ENCODE measurements around the gene SLC8B1. TPM values are rescaled to one million over a fixed set of nuclear protein-coding genes. Genes with fewer than 3 reads are reported as not detected.

The SLC8B1 gene
- total RNA-seq, 1 experiment from 2014 or later: 29.0 TPM

DNA sequence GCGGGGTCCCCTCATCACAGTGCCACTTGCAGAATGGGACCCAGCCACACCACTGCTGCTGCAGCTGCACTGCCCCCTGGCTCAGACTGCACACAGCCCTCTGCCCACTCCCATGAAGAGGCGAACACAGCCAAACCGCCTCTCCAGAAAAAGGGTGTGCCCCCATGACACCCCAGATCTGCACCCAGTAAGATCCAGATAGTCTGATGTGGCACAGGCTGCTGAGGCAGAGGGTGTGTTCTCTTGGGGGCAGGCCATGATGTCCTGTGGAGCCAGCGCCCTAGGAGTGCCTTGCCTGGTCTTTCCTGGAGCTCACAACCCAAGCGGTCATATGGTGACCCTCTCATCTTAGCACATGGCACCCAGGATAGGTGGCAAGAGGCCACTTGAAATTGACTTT is 44.4 kb downstream of the SLC8B1 start:
- TF ChIP-seq, protein P1, sequence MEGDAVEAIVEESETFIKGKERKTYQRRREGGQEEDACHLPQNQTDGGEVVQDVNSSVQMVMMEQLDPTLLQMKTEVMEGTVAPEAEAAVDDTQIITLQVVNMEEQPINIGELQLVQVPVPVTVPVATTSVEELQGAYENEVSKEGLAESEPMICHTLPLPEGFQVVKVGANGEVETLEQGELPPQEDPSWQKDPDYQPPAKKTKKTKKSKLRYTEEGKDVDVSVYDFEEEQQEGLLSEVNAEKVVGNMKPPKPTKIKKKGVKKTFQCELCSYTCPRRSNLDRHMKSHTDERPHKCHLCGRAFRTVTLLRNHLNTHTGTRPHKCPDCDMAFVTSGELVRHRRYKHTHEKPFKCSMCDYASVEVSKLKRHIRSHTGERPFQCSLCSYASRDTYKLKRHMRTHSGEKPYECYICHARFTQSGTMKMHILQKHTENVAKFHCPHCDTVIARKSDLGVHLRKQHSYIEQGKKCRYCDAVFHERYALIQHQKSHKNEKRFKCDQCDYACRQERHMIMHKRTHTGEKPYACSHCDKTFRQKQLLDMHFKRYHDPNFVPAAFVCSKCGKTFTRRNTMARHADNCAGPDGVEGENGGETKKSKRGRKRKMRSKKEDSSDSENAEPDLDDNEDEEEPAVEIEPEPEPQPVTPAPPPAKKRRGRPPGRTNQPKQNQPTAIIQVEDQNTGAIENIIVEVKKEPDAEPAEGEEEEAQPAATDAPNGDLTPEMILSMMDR (conservative IDR thresholded peaks at IDR 0.05): no peak
- TF ChIP-seq EZH2 (IDR thresholded peaks at IDR 0.05; ENCODE audit: low read depth): no peak
- no peak for DNase-seq
- no peaks in the 10 kb centered on the region for H3F3A ChIP-seq (ENCODE audit: insufficient read depth, low read depth)
- ChIA-PET POLR2A (ENCODE audit: unreplicated experiment) (interaction anchor here (0.6 kb wide), 1 partner anchor 216 kb away, joined by 3 read pairs; no protein-coding TSS in a partner anchor), CTCF (no interaction called here)
- H4K20me1 ChIP-seq (ENCODE audit: insufficient read depth): no peaks in the 10 kb centered on the region
- H3K27ac ChIP-seq: no peak overlapping the region
- intact Hi-C loops (cut with micrococcal nuclease; ENCODE audit: unreplicated experiment): no loop called here
- H3K4me2 ChIP-seq: no peak overlapping the region
- no TSS peak for BruUV-seq (replicated peaks)
- no peaks in the 10 kb centered on the region for H3K36me3 ChIP-seq (ENCODE audit: low read depth)
- no peaks in the 10 kb centered on the region for H3K9me2 ChIP-seq (ENCODE audit: insufficient read depth)
- H3K4me1 ChIP-seq (replicated peaks; ENCODE audit: insufficient read depth): no peaks in the 10 kb centered on the region
- H3K4me3 ChIP-seq: no peak overlapping the region
- H3K79me2 ChIP-seq (ENCODE audit: low read depth): no peaks in the 10 kb centered on the region
- H3K9me3 ChIP-seq (ENCODE audit: insufficient read depth, low read depth): no peaks in the 10 kb centered on the region
- no peak overlapping the region for H2AFZ ChIP-seq
- H3K27me3 ChIP-seq (ENCODE audit: insufficient read depth, low read depth): no peaks in the 10 kb centered on the region

- DNase-seq: no peak
- no peaks in the 10 kb centered on the region for H3K9me3 ChIP-seq (ENCODE audit: insufficient read depth, low read depth)
- no peak overlapping the region for H3K4me2 ChIP-seq
- no peak overlapping the region for H2AFZ ChIP-seq
- H3K4me3 ChIP-seq: no peak overlapping the region
- no peak overlapping the region for H3K27ac ChIP-seq
- H3K36me3 ChIP-seq (ENCODE audit: low read depth): no peaks in the 10 kb centered on the region
- intact Hi-C loops (cut with micrococcal nuclease; ENCODE audit: unreplicated experiment): no loop called here
- no peaks in the 10 kb centered on the region for H3K9me2 ChIP-seq (ENCODE audit: insufficient read depth)
- no peaks in the 10 kb centered on the region for H3K4me1 ChIP-seq (replicated peaks; ENCODE audit: insufficient read depth)
- BruUV-seq (replicated peaks): no TSS peak
- no peaks in the 10 kb centered on the region for H3K79me2 ChIP-seq (ENCODE audit: low read depth)
- no peaks in the 10 kb centered on the region for H3F3A ChIP-seq (ENCODE audit: insufficient read depth, low read depth)
- POLR2A ChIA-PET (ENCODE audit: unreplicated experiment): interaction anchor here (0.6 kb wide), 1 partner anchor 136 kb away, joined by 7 read pairs; no protein-coding TSS in a partner anchor
- CTCF ChIA-PET: no interaction called here
- TF ChIP-seq, protein P1 (conservative IDR thresholded peaks at IDR 0.05): no peak
- TF ChIP-seq EZH2 (IDR thresholded peaks at IDR 0.05; ENCODE audit: low read depth): no peak
- no peaks in the 10 kb centered on the region for H4K20me1 ChIP-seq (ENCODE audit: insufficient read depth)
- H3K27me3 ChIP-seq (ENCODE audit: insufficient read depth, low read depth): no peaks in the 10 kb centered on the region
Observed at GRCh38 chr12:113289361-113289760, 45.5 kb downstream of the SLC8B1 start.

DNA sequence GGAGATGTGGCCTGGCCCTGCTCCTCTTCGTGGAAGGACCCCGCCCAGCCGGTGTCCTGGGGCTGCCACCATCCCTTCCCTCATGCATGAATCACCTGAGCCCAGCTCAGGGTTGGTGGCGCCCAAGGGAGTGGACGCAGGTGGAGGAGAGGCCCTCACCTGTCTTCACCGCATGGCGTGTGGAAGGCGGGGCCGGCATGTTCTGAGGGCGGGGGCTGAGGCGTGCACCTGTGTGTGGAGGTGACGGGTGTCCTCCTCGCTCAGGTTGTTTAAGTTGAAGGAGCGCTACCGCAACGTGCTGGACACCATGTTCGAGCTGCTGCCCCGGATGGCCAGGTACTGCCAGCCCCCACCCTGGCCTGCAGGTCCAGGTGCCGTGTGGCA is 47.0 kb downstream of the SLC8B1 start:
- Histone ChIP-seq H4K20me1 (ENCODE audit: insufficient read depth) (no peaks in the 10 kb centered on the region), H3K9me2 (ENCODE audit: insufficient read depth) (no peaks in the 10 kb centered on the region), H3K4me1 (replicated peaks; ENCODE audit: insufficient read depth) (no peaks in the 10 kb centered on the region), H3K4me3 (no peak overlapping the region), H3K27me3 (ENCODE audit: insufficient read depth, low read depth) (no peaks in the 10 kb centered on the region), H3F3A (ENCODE audit: insufficient read depth, low read depth) (no peaks in the 10 kb centered on the region), H3K79me2 (ENCODE audit: low read depth) (no peaks in the 10 kb centered on the region), H3K36me3 (ENCODE audit: low read depth) (no peaks in the 10 kb centered on the region), H3K27ac (no peak overlapping the region), H3K9me3 (ENCODE audit: insufficient read depth, low read depth) (no peaks in the 10 kb centered on the region), H2AFZ (no peak overlapping the region), H3K4me2 (no peak overlapping the region)
- CTCF ChIA-PET: no interaction called here
- BruUV-seq (replicated peaks): no TSS peak
- intact Hi-C loops (cut with micrococcal nuclease; ENCODE audit: unreplicated experiment): no loop called here
- DNase-seq: no peak
- no peak for TF ChIP-seq EZH2 (IDR thresholded peaks at IDR 0.05; ENCODE audit: low read depth)
- TF ChIP-seq, protein P1 (conservative IDR thresholded peaks at IDR 0.05): no peak
- POLR2A ChIA-PET (ENCODE audit: unreplicated experiment): interaction anchor here (0.5 kb wide), 1 partner anchor 126 kb away, joined by 10 read pairs; no protein-coding TSS in a partner anchor
